Calu3 (cell line): Measurements from ENCODE around the gene CPSF4L. TPM values are rescaled to one million over a fixed set of nuclear protein-coding genes. Genes with fewer than 3 reads are reported as not detected.
"Not testable (repeated sequence)": the region's sequence is repeated elsewhere in the genome, so short reads cannot be mapped to it uniquely, and the experiment has no call there.

Experiments
- Bru-seq: library from RNA; stranded (reverse); fragments of 400-500 nt; gene quantifications from one replicate; lab custom pipeline; 2021; lab: Mats Ljungman, UMichigan
- BruChase-seq, 2 experiments: library from RNA; stranded (reverse); fragments of 400-500 nt; gene quantifications; one replicate each; lab custom pipeline; 2021; lab: Mats Ljungman, UMichigan
- BruUV-seq: library from RNA; stranded (reverse); fragments of 400-500 nt; replicated peaks from 2 replicates; lab custom pipeline; 2021; lab: Mats Ljungman, UMichigan
- CTCF ChIA-PET: fragments of 300-600 bp; sonication (Branson Sonifier 250); formaldehyde crosslinking; loops from one replicate; lab custom pipeline; 2022; ENCODE audit warnings: antibody characterized with exemption; lab: Charles Lee
- DNase-seq: peaks from one replicate; pipeline ENCODE4 v3.0.0; 2022
- H3K27ac Mint-ChIP-seq: one replicate; pipeline ENCODE4 v1.8.0; 2022; ENCODE audit warnings: mixed read lengths; ENCODE audit not compliant: unreplicated experiment
- H3K27me3 Mint-ChIP-seq: one replicate; pipeline ENCODE4 v1.8.0; 2022; ENCODE audit warnings: mixed read lengths; ENCODE audit not compliant: unreplicated experiment
- H3K36me3 Mint-ChIP-seq: one replicate; pipeline ENCODE4 v1.8.0; 2022; ENCODE audit warnings: mild to moderate bottlenecking, moderate library complexity, mixed read lengths; ENCODE audit not compliant: insufficient read depth, unreplicated experiment
- H3K4me1 Mint-ChIP-seq: one replicate; pipeline ENCODE4 v1.8.0; 2022; ENCODE audit warnings: mild to moderate bottlenecking, low read depth, mixed read lengths; ENCODE audit not compliant: unreplicated experiment
- H3K4me3 Mint-ChIP-seq: one replicate; pipeline ENCODE4 v1.8.0; 2022; ENCODE audit warnings: mild to moderate bottlenecking, low read depth, moderate library complexity, mixed read lengths; ENCODE audit not compliant: unreplicated experiment
- H3K9me3 Mint-ChIP-seq: one replicate; pipeline ENCODE4 v1.8.0; 2022; ENCODE audit warnings: low read depth, mixed read lengths; ENCODE audit not compliant: unreplicated experiment
- CTCF ChIP-seq: fragments of 200-600 bp; IDR thresholded peaks from one replicate; pipeline ENCODE4 v1.8.0; 2022; ENCODE audit warnings: antibody characterized with exemption; ENCODE audit not compliant: unreplicated experiment
- intact Hi-C: fragments of 100-400 bp; cut with micrococcal nuclease; formaldehyde crosslinking; loops from one replicate; pipeline ENCODE4 v1.10.0; 2022; ENCODE audit not compliant: unreplicated experiment
- long read RNA-seq: library from polyadenylated mRNA; stranded (forward); transcript quantifications from one replicate; pipeline ENCODE4 v2.0.0, GENCODE V29; 2022
- total RNA-seq: library from RNA; stranded (reverse); gene quantifications from 2 replicates; pipeline ENCODE4 v1.2.3, GENCODE V29; 2022

CPSF4L gene
- total RNA-seq (not detected in 2 replicates), Bru-seq, nascent RNA (percentile 31 among the genes with signal in this experiment), BruChase-seq, experiment 1, labeled RNA remaining after a 6-hour chase (percentile 20 among the genes with signal in this experiment), BruChase-seq, experiment 2, labeled RNA remaining after a 2-hour chase (percentile 27 among the genes with signal in this experiment)
- long read RNA-seq, partial matches to known transcripts: 0 of 1 reads
- long read RNA-seq, other reads (novel, unspliced or antisense): 1 of 1 reads

- Mint-ChIP-seq H3K27me3 (no peaks in the 10 kb centered on the region), H3K4me1 (peaks cover 30% of the 10 kb centered on the region), H3K36me3 (no peaks in the 10 kb centered on the region), H3K9me3 (no peaks in the 10 kb centered on the region), H3K4me3 (peak within 1 kb of the TSS; percentile 35), H3K27ac (peak within 1 kb of the TSS; percentile 28)
- intact Hi-C loops: no loop called here
- CTCF ChIA-PET: interaction anchor here (1.1 to 2.3 kb wide), 5 partner anchors 32 to 110 kb away, joined by 3 to 10 read pairs (median 7); no protein-coding TSS in a partner anchor
- TF ChIP-seq CTCF: no peak
- no TSS peak for BruUV-seq
- no peak for DNase-seq
Measured at GRCh38 chr17:73261617-73261951, at the start of gene CPSF4L. Gene CPSF4L, minus strand, starts transcription at chr17:73261880. Its CDS starts 62 bp downstream, at chr17:73261818.

- intact Hi-C loops: loop anchor here (2.0 kb wide), 1 partner anchor 29 kb away; no protein-coding TSS in a partner anchor
- Mint-ChIP-seq H3K27ac (peak overlapping the region; percentile 93), H3K4me3 (peak overlapping the region; percentile 94), H3K36me3 (peaks cover 55% of the 10 kb centered on the region), H3K9me3 (no peaks in the 10 kb centered on the region), H3K27me3 (no peaks in the 10 kb centered on the region), H3K4me1 (peaks cover 33% of the 10 kb centered on the region)
- CTCF ChIA-PET: interaction anchor here (0.8 to 3.1 kb wide), 7 partner anchors 18 to 59 kb away, joined by 5 to 24 read pairs (median 6); no protein-coding TSS in a partner anchor
- no peak for DNase-seq
- TF ChIP-seq CTCF: no peak
- TSS peak; percentile 59 for BruUV-seq
Measured at GRCh38 chr17:73311428-73311780, 49.7 kb upstream of the CPSF4L start.

- Mint-ChIP-seq H3K36me3 (peaks cover 55% of the 10 kb centered on the region), H3K27me3 (no peaks in the 10 kb centered on the region), H3K9me3 (no peaks in the 10 kb centered on the region), H3K4me3 (peak overlapping the region; percentile 94), H3K4me1 (peaks cover 41% of the 10 kb centered on the region), H3K27ac (peak overlapping the region; percentile 93)
- TSS peak; percentile 40 for BruUV-seq
- TF ChIP-seq CTCF: no peak
- intact Hi-C loops: loop anchor here (2.0 to 5.0 kb wide), 3 partner anchors 31 to 62 kb away; no protein-coding TSS in a partner anchor
- DNase-seq: peak; percentile 26
- CTCF ChIA-PET: interaction anchor here (0.7 to 3.1 kb wide), 9 partner anchors 17 to 61 kb away, joined by 4 to 24 read pairs (median 6); no protein-coding TSS in a partner anchor
Measured at GRCh38 chr17:73309727-73310596, 48.3 kb upstream of the CPSF4L start.

GRCh38 chr17:73308959-73309358 is 47.3 kb upstream of the CPSF4L start:
- not testable (repeated sequence) for H3K9me3 Mint-ChIP-seq, H3K27me3 Mint-ChIP-seq, DNase-seq, BruUV-seq
- intact Hi-C loops: loop anchor here (1.0 to 5.0 kb wide), 3 partner anchors 16 to 63 kb away; no protein-coding TSS in a partner anchor
- Mint-ChIP-seq H3K36me3 (peaks cover 55% of the 10 kb centered on the region), H3K4me3 (peak overlapping the region; percentile 94), H3K4me1 (peaks cover 52% of the 10 kb centered on the region), H3K27ac (peak overlapping the region; percentile 93)
- CTCF ChIA-PET: interaction anchor here (1.3 to 3.1 kb wide), 6 partner anchors 15 to 51 kb away, joined by 4 to 12 read pairs (median 6); partner anchors contain the start of gene CPSF4L
